ENCODE data around the gene ENTPD6.
"Not testable (repeated sequence)": the region's sequence is repeated elsewhere in the genome, so short reads cannot be mapped to it uniquely, and the experiment has no call there.

The ENTPD6 gene

DNA sequence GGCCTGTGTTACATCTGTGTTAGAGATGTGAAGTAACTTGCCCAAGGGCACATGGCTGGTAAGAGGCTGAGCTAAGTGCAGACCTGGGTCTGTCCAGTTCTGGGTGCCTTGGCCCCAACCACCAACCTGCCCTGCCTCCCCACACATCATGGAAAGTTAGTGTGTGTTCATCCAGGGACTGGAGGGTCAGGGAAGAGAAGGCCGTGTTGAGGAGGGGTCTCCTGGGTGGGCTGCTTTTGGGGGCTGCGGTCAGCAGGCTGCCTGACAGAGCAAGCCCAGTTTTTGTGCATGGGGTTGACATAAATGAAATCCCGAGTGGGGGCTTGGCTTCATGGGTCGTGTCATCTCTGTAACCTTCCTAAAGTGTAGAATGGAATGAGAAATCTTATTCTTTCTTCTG lies 63.3 kb downstream of the ENTPD6 start:
- Mint-ChIP-seq H3K27me3 (no peaks in the 10 kb centered on the region), H3K27ac (peak overlapping the region in 1 of 2 donors; percentile 85), H3K4me3 (peak overlapping the region; percentile 55 to 82), H3K4me1 (peaks cover 81% of the 10 kb centered on the region), H3K9me3 (no peaks in the 10 kb centered on the region)
- DNase-seq, result peak in 1 of 2 donors; percentile 6
- ATAC-seq, result peak; percentile 21

DNA sequence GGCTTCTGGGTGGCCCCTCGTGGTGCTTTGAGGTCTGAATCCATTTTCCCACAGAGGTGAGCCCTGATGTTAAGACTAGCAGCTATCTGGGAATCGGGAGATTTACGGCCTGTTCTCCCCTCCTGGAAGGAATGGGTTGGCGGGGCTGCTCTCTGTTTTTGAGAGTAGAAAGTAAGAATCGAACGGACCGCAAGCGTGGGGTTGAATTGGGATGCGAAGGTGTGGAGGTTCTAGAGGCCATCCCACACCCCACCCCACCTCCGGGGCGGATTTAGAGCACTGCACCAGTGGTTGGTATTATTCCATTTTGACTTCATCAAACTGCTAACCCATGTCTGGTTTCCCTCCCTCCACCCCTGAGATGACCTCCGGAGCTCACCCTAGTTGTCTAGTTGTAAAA lies 63.8 kb downstream of the ENTPD6 start:
- H3K27me3 Mint-ChIP-seq, result no peaks in the 10 kb centered on the region
- H3K4me3 Mint-ChIP-seq, result peak overlapping the region; percentile 55 to 82
- peaks cover 78% of the 10 kb centered on the region for H3K4me1 Mint-ChIP-seq
- H3K27ac Mint-ChIP-seq, result peak overlapping the region; percentile 41 to 94
- DNase-seq, result peak in 1 of 2 donors; percentile 10
- ATAC-seq, result peak; percentile 71
- peaks cover 0 to 5% of the 10 kb centered on the region in 2 donors for H3K9me3 Mint-ChIP-seq

DNA sequence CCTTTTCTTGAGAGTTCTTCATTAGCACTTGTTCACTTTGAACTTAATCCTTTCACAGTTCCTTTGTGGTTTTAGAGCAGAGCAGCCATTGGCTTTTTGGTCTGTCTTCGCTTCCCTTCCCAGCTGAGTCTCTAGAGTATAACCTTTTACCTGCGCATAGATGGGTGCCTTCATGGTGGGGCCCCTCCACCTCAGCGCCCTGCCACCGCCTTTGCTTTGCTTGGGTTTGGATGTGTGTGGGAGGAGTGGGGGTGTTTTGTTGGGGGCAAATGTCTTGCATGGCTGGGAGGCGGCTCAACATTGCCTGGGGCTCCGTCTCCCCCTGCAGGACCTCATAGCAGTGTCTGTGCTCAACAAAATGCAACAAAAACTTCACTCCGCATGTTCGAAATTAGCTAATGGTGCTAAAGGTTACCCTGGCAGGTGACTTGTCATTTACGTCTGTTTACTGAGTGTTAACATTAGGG lies 64.3 kb downstream of the ENTPD6 start:
- H3K4me1 Mint-ChIP-seq, result peaks cover 73% of the 10 kb centered on the region
- ATAC-seq (peak; percentile 80), DNase-seq (peak; percentile 35 to 54)
- H3K27me3 Mint-ChIP-seq, result no peaks in the 10 kb centered on the region
- H3K27ac Mint-ChIP-seq, result peak overlapping the region; percentile 41 to 94
- peaks cover 0 to 10% of the 10 kb centered on the region in 2 donors for H3K9me3 Mint-ChIP-seq
- H3K4me3 Mint-ChIP-seq, result peak overlapping the region; percentile 55 to 82

DNA sequence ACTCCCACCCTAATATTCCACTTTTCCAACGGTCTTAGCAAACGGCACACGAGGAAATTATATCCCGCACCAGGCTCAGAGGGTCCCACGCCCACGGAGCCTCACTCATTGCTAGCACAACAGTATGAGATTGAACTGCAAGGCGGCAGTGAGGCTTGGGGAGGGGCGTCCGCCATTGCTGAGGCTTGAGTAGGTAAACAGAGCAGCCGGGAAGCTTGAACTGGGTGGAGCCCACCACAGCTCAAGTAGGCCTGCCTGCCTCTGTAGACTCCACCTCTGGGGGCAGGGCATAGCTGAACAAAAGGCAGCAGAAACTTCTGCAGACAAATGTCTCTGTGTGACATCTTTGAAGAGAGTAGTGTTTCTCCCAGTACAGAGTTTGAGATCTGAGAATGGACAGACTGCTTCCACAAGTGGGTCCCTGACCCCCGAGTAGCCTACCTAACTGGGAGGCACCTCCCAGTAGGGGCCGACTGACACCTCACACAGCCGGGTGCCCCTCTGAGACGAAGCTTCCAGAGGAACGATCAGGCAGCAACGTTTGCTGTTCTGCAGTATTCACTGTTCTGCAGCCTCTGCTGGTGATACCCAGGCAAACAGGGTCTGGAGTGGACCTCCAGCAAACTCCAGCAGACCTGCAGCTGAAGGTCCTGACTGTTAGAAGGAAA lies 65.4 kb downstream of the ENTPD6 start:
- DNase-seq, result peak in 1 of 2 donors; percentile 15
- Mint-ChIP-seq H3K4me1 (peaks cover 62% of the 10 kb centered on the region), H3K4me3 (peak overlapping the region; percentile 34 to 82), H3K27ac (peak overlapping the region in 1 of 2 donors; percentile 91)
- H3K9me3 Mint-ChIP-seq, ATAC-seq, H3K27me3 Mint-ChIP-seq: not testable (repeated sequence)

DNA sequence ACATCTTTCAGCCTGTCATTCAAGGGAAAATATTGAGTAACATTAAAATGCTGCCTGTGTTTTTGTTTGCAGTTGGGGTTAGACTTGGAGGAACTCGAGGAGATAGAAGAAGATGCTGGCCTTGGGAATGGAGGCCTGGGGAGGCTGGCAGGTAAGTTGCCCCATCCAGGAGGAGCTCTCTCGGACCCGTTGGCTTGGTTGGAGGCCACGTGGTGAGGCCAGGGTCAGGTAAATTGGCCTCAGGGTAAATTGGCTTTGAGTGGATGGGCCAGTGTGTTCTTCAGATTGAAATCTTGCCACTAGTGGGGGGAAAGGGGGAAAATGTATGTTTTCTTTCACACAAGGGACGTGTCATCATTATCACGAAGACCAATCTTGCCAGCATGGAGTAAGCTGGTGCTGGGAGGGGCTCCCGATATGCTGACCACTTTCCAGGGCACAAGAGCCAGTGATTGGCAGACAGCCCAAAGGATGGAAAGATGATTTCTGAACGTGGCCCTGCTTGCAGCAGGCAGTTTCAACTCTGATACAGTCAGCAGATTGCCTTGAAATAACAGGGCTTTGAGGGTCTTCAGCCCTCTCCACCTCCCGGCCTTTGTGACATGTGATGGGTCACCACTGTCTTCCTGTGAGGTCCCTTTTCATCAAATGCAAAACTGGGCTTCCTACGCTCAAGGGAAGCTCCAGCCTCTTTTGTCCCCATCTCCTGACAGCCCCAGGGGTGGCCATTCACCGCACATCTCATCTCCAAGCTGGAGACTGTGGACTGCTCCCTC lies 73.7 kb downstream of the ENTPD6 start:
- Mint-ChIP-seq H3K4me1 (peaks cover 11% of the 10 kb centered on the region), H3K4me3 (no peak overlapping the region), H3K27ac (no peak overlapping the region), H3K27me3 (no peaks in the 10 kb centered on the region), H3K9me3 (peaks cover 0 to 6% of the 10 kb centered on the region in 2 donors)
- ATAC-seq (no peak), DNase-seq (peak in 1 of 2 donors; percentile 2)

DNA sequence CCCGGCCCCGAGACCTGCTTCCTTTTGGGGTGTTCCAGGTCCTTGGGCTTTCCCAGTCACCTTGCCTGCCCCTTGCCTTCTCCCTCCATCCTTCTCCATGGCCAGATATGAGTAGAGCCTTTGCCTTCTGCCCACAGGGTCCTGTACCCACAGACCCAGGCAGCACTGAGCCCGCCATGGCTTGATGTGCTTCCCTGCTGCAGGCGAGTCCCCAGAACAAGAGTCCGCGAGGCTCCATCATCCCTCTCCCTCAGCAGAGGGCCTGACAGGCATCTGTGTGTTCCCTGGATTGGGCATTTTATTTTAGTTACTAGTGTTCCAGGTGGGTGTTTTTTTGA lies 74.3 kb downstream of the ENTPD6 start:
- peak in 1 of 2 donors; percentile 4 for DNase-seq
- Mint-ChIP-seq H3K27me3 (no peaks in the 10 kb centered on the region), H3K4me3 (no peak overlapping the region), H3K4me1 (peaks cover 11% of the 10 kb centered on the region), H3K27ac (no peak overlapping the region), H3K9me3 (peaks cover 0 to under 1% of the 10 kb centered on the region in 2 donors)
- ATAC-seq, result no peak

DNA sequence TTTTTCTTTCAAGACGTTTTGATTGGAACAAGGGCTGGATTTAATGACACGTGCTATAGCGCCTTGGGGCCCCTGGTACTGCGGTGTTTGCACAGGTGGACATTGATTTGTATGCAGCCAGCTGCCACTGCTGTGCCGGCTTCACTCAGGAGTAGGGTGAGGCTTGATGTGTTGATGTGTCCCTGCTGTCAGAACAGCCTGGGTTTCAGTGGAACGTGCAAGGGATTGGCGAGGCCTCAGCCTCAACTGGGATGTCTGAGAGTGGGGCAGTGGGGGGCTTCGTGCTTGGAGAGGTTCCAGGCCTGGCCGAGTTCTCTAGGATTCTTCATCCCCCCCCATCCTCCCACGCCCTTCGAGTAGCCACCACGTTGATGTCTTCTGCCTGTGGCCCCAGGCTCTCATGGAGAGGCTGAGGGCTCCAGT lies 75.3 kb downstream of the ENTPD6 start:
- no peaks in the 10 kb centered on the region for H3K27me3 Mint-ChIP-seq
- no peak overlapping the region for H3K27ac Mint-ChIP-seq
- DNase-seq (peak in 1 of 2 donors; percentile 2), ATAC-seq (no peak)
- H3K9me3 Mint-ChIP-seq, result no peaks in the 10 kb centered on the region
- no peak overlapping the region for H3K4me3 Mint-ChIP-seq
- H3K4me1 Mint-ChIP-seq, result peaks cover 20% of the 10 kb centered on the region

DNA sequence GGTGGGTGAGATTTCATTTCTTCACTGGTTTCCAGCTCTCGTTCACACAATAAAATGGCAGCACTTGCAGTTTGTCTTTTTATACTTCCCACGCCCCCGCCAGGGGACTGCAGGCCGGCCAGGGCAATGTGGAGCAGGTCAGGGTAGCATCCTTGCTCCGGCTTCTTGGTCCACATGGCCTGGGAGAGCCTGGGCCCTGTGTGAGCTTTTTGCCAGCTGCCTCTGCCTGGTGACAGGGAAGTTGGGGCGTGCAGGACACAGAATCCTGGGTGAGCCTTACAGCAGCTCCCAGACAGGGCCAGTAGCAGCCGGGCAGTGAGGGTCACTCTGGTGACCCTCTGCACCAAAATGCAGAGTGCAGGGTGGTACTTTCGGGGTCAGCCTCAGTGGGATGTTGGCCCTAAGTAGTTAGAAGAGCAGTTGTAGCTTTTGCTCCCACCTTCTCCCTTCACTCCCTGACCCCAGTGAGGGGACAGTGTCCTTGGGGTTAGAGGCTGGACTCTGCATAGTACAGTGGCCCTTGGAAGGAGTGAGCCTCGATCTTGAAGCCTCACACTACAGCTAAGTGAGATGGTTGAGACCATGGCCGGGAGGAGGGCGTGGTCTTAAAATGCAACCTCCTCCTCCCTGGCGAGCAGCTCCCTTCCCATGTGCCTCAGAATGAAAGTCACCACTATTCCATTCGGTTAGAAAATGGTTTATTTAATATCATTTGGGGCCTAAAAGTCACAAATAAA lies 76.1 kb downstream of the ENTPD6 start:
- Mint-ChIP-seq H3K4me3 (no peak overlapping the region), H3K4me1 (peaks cover 20% of the 10 kb centered on the region), H3K27me3 (no peaks in the 10 kb centered on the region), H3K9me3 (no peaks in the 10 kb centered on the region), H3K27ac (no peak overlapping the region)
- no peak for ATAC-seq
- peak in 1 of 2 donors; percentile 3 for DNase-seq

DNA sequence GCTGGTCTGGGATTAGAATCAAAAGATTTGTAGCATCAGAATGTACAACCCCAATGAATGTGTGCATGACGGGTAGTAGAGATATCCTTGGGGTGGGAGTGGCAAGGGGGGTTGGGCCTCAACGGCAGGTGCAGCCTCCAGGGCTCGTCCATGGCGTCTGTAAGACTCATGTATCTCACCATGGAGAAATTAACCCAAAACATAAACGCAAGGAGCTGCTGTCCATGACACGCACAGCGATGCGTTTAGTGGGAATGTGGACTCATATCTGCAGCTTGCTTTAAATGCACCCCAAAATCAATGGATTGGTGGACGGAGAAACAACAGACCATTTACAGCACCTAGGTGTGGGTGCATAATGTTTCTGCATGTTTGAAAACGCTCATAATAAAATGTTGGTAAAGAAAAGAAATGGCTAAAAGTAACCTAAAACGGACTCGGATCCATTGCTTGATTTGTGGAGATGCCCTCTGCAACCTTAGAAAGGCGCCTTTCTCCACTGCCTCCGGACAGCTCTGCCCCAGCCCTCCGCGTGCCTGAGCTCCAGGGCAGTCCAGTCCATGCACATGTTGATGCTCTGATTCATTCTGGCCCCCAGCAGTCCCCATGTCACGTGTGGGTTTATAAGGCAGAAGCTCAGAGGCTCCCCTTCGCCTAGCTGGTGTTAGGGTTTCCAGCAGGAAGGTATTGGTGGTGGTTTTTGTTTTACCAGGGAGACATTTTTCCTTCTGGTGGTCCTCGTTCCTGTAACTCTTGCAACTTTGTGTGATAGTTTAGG lies 76.9 kb downstream of the ENTPD6 start:
- Mint-ChIP-seq H3K9me3 (no peaks in the 10 kb centered on the region), H3K4me3 (no peak overlapping the region), H3K4me1 (peaks cover 13% of the 10 kb centered on the region), H3K27ac (no peak overlapping the region), H3K27me3 (no peaks in the 10 kb centered on the region)
- peak in 1 of 2 donors; percentile 5 for DNase-seq
- no peak for ATAC-seq

DNA sequence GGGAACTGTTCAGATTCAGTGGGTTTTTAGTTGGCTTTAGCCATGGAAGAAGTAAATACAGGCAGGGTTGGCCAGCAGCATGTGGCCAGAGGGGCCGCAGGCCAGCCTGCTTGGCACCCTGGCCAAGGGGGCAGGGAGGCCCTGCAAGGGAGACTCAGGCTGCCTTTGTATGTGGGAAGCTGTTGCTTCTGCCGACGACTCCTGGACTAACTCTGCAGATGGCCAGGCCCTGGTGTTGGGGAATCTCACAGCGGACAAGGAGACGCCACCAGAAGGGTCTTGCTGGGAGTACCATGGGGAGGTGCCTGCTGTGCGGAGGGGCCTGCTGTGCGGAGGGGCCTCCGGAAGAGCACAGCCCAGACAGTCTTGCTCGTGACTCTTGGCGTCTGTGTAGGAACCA lies 77.5 kb downstream of the ENTPD6 start:
- H3K9me3 Mint-ChIP-seq, result no peaks in the 10 kb centered on the region
- no peak for ATAC-seq
- peaks cover 9% of the 10 kb centered on the region for H3K4me1 Mint-ChIP-seq
- H3K27ac Mint-ChIP-seq, result no peak overlapping the region
- H3K4me3 Mint-ChIP-seq, result no peak overlapping the region
- DNase-seq, result no peak
- no peaks in the 10 kb centered on the region for H3K27me3 Mint-ChIP-seq

DNA sequence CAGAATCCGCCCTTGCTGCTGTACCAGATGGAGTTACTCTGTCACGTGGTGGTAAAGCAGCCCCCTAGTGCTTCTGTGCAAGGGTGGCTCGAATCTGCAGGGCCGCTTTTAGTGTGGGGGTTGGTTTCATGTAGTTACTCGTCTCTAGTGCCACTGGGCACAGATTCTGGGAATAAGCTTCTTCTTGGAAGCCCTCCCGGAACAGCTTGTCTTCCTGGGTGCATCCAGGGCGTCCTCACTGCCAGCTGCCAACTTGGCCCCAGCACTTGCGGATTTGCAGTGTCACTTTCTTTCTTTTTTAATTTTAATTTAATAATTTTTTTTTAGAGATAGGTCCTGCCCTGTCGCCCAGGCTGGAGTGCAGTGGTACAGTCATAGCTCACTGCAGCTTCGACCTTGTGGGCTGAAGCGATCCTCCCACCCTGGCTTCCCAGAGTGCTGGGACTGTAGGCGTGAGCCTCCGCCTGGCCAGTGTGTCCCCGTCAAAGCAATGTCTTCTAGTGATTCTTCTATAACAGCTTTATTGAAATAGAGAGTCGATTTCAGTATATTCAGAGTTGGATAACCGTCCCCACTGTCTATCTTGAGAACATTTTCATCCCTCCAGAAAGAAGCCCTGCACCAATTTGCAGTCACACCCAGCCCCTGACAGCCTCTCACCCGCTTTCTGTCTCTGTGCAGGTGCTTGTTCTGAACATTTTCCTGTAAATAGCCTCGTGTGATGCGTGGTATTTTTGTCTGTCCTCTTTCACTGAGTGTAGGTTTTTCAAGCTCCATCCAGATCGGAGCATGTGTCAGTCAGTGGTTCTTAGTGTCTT lies 78.2 kb downstream of the ENTPD6 start:
- no peaks in the 10 kb centered on the region for H3K27me3 Mint-ChIP-seq

DNA sequence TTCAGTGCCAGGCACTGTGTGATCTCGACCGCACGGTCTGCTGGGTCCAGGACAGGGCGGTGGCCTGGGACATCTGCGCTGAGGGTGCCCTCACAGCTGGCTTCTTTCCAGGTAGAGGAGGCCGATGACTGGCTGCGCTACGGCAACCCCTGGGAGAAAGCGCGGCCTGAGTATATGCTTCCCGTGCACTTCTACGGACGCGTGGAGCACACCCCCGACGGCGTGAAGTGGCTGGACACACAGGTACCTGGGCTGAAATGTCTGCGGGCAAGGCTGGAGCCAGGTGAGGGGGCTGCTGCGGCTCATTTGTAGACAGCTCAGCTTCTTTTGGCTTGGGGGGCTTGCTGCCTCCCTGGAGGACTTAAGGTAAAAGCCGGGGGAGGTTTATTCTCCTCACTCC lies 79.0 kb downstream of the ENTPD6 start:
- no peaks in the 10 kb centered on the region for H3K27me3 Mint-ChIP-seq
- DNase-seq, result no peak
- H3K4me3 Mint-ChIP-seq, result no peak overlapping the region
- no peaks in the 10 kb centered on the region for H3K9me3 Mint-ChIP-seq
- H3K4me1 Mint-ChIP-seq, result peaks cover 9% of the 10 kb centered on the region
- H3K27ac Mint-ChIP-seq, result no peak overlapping the region
- ATAC-seq, result no peak

More for the DNA sequence above, 78.2 kb downstream of the ENTPD6 start:
- Mint-ChIP-seq H3K9me3 (no peaks in the 10 kb centered on the region), H3K4me1 (peaks cover 9% of the 10 kb centered on the region), H3K27ac (no peak overlapping the region), H3K4me3 (no peak overlapping the region)
- ATAC-seq (no peak), DNase-seq (no peak)

DNA sequence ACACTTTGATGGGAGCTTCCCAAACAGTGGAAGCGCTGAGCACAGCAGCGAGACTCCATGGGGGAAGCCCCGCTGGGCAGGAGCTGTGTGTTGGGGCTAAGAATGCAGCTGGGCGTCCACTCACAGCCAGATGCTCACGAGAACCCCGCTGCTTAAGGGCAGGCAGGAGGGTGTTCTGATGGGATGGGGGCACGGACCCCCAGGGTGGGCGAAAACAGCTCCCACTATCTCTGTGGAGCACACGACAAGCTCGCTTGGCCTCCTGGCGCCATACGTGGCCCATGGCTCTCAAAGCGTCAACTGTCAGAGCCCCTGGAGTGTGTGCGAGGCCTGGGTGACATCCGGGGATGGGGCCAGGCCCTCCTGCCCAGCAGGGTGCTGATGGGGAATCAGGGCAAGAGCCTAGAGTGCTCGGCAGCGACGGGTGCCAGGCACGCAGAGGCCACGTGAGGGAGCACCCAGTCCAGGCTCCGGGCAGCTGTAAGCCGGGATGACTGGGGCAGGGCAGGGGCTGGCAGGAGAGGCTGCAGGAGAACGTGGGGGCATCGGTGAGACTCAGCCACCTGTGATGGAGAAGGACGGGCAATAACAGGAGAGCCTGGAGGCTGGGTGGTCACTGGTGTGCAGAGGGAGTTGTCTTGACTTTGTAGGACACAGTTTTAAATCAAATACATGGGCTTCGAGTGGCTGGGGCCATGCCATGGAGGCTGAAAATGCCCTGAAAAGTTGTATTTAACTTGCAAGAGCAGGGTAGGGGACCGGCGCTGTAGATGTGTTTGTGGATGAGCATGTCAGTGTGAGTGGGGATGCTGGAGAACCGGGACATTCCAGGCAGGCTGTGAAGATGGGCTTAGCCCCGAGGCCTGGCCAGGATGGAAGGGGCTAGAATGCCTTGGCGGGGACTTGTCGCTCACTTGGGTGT lies 79.6 kb downstream of the ENTPD6 start:
- DNase-seq, result peak in 1 of 2 donors; percentile 4
- ATAC-seq, result no peak
- peaks cover 9% of the 10 kb centered on the region for H3K4me1 Mint-ChIP-seq
- H3K27ac Mint-ChIP-seq, result peak overlapping the region in 1 of 2 donors; percentile 90
- H3K4me3 Mint-ChIP-seq, result no peak overlapping the region
- no peaks in the 10 kb centered on the region for H3K27me3 Mint-ChIP-seq
- H3K9me3 Mint-ChIP-seq, result no peaks in the 10 kb centered on the region
